HEK293 (cell line): Measurements from ENCODE around the gene ADAMTS16.

Source experiments
- AEBP2 ChIP-seq: fragments of 450-650 bp; formaldehyde crosslinking; IDR thresholded peaks from 2 replicates; pipeline ENCODE4 v1.5.1; 2016; ENCODE audit warnings: missing biosample characterization, missing genetic modification characterization, borderline replicate concordance
- CTCF ChIP-seq: fragments of 450-650 bp; formaldehyde crosslinking; IDR thresholded peaks from 2 replicates; pipeline ENCODE4 v1.5.1; 2016; ENCODE audit warnings: missing biosample characterization, missing genetic modification characterization
- GFI1B ChIP-seq: fragments of 450-650 bp; formaldehyde crosslinking; IDR thresholded peaks from 2 replicates; pipeline ENCODE4 v1.5.1; 2016; ENCODE audit warnings: missing biosample characterization, missing genetic modification characterization
- PATZ1 ChIP-seq: fragments of 450-650 bp; formaldehyde crosslinking; IDR thresholded peaks from 2 replicates; pipeline ENCODE4 v1.5.1; 2016; ENCODE audit warnings: missing biosample characterization, missing genetic modification characterization
- PRDM1 ChIP-seq: fragments of 450-650 bp; formaldehyde crosslinking; IDR thresholded peaks from 2 replicates; pipeline ENCODE4; 2016; ENCODE audit warnings: missing biosample characterization, missing genetic modification characterization
- ZBTB49 ChIP-seq: fragments of 450-650 bp; formaldehyde crosslinking; IDR thresholded peaks from 2 replicates; pipeline ENCODE4 v1.5.1; 2016; ENCODE audit warnings: missing biosample characterization, missing genetic modification characterization, low read depth
- ZNF311 ChIP-seq: fragments of 450-650 bp; formaldehyde crosslinking; IDR thresholded peaks from 2 replicates; pipeline ENCODE4 v1.5.1; 2017; ENCODE audit warnings: missing biosample characterization, missing genetic modification characterization, borderline replicate concordance
- ZNF324 ChIP-seq: fragments of 450-650 bp; formaldehyde crosslinking; IDR thresholded peaks from 2 replicates; pipeline ENCODE4 v1.5.1; 2016; ENCODE audit warnings: missing biosample characterization, missing genetic modification characterization
- ZNF362 ChIP-seq: fragments of 450-650 bp; formaldehyde crosslinking; IDR thresholded peaks from 2 replicates; pipeline ENCODE4 v1.5.1; 2016; ENCODE audit warnings: missing biosample characterization, missing genetic modification characterization
- ZNF510 ChIP-seq: fragments of 450-650 bp; formaldehyde crosslinking; IDR thresholded peaks from 2 replicates; pipeline ENCODE4 v1.5.1; 2018; ENCODE audit warnings: mild to moderate bottlenecking, missing genetic modification characterization, missing biosample characterization; ENCODE audit not compliant: insufficient replicate concordance

DNA sequence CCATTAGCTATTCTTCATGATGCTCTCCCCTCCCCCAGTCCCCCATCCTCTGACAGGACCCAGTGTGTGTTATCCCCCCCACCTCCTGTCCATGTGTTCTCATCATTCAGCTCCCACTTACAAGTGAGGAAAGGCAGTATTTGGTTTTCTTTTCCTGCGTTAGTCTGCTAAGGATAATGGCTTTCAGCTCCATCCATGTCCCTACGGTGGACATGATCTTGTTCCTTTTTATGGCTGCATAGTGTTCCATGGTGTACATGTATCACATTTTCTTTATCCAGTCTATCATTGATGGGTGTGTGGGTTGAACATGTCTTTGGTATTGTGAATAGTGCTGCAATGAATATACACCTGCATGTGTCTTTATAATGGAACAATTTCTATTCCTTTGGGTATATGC lies 181.0 kb downstream of the ADAMTS16 start:
- TF ChIP-seq ZBTB49 (no peak), CTCF (no peak), ZNF362 (no peak), ZNF311 (tag by site-specific recombination) (no peak), ZNF510 (tag by site-specific recombination) (no peak), PATZ1 (tag by site-specific recombination) (no peak), ZNF324 (tag by site-specific recombination) (no peak), AEBP2 (tag by site-specific recombination) (no peak), PRDM1 (tag by site-specific recombination) (no peak), GFI1B (tag by site-specific recombination) (no peak)
